Measurements from ENCODE around the gene SMIM7.
"Not testable (repeated sequence)": the region's sequence is repeated elsewhere in the genome, so short reads cannot be mapped to it uniquely, and the experiment has no call there.

SMIM7 gene

GRCh38 chr19:16659832-16660708 lies at the start of gene SMIM7:
SMIM7 (minus strand) TSS chr19:16660144; CDS start chr19:16660110, 34 bp downstream.
- peak; percentile 99 for DNase-seq

GRCh38 chr19:16703677-16704076 lies 43.7 kb upstream of the SMIM7 start:
- DNase-seq, result no peak

DNA sequence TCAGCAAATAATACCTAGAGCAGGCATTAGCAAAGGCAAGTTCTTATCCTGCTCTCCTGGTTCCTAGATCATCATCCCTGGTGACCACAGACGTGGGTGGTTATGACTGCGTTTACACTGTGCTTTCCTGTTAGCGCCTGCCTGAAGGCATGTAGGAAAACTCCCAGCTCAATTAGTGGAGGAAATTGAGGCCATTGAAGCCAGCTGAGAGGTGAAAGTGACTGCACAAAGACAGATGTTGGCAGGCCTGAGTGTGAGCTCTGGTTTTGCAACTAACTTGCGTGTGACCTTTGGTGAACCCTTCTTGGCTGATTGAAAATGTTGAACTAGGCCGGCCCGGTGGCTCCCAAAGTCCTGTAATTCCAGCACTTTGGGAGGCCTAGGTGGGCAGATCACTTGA lies 42.2 kb upstream of the SMIM7 start:
- DNase-seq, result no peak

DNA sequence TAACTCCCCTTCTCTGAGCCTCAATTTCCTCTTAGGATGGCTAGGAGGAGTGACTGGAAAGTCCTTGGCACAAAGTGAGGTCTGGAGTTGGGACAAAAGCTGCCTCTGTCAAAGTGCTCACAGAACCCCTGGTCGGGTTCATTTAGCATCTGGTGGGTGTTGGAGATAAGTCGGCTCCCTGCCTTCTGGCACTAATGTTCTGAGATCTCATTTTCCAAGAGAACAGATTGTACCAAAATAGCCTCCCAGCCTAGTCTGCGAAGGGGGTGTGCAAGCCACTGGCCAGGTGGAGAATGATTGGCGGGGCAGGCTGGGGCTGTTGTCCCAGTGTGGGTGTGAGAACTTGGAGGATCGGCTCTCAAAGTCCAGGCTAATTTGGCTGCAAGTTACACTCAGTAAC lies 39.0 kb upstream of the SMIM7 start:
- no peak for DNase-seq

DNA sequence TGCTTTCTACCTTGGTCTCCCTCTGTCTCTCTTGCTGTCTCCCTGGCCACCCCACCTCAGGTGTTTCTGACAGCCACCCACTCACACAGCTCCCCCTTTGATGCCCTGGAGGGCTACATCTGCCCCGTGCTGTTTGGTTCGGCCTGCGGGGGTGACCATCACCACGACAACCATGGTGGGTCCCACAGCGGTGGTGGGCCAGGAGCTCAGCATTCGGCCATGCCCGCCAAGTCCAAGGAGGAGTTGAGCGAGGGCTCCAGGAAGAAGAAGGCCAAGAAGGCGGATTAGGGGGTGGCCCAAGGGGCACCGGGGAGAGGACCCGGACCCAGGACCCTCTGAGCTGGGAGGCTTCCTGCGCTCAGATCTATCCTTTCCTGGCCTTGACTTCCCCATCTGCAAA lies 28.1 kb upstream of the SMIM7 start:
- DNase-seq, result no peak

DNA sequence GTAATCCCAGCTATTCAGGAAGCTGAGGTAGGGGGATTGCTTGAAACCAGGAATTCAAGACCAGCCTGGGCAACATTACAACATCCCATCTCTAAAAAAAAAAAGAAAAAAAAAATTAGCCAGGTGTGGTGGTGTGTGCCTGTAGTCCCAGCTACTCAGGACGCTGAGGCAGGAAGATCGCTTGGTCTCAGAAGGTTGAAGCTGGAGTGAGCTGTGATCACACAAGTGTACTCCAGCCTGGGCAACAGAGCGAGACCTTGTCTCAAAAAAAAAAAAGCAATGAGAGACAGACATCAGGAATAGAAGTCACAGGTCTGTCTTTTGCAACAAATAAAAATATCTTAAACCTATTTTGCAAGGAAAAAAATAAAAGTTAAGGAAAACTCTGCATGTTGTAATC lies 24.3 kb upstream of the SMIM7 start:
- DNase-seq, result no peak

DNA sequence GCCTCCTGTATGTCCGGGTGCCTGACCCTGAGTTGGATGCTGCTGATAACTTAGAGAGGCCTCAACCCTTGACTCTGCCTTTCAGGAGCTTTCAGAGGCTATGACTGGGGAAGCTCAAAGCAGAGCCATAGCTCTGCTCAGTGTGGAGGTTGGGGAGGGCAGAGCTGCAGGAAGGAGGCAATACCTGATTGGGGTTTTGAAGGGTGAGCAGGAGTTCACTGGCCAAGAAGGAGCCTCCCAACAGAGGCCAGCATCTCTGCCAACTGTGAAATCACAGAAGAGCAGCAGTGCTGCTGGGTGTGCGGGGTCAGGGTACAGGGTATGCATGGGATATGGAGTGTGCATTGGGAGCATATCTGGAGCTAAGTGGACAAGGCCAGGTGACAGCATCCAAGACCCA lies 22.6 kb upstream of the SMIM7 start:
- no peak for DNase-seq

DNA sequence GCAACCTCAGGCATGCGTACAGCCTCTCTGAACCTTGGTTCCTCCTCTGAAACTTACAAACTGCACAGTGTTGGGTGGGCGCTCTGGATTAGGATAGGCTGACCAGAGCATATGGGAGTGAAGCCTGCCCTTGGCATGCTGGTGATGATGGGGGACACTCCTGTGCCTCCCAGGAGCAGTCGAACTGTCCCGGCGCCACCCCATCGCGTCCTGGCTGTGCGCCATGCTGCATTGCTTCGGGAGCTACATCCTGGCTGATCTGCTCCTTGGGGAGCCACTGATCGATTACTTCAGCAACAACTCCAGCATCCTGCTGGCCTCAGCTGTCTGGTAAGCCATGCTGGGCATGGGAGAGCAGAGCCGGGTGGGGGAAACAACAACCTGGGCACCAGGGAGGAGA lies 19.9 kb upstream of the SMIM7 start:
- no peak for DNase-seq

DNA sequence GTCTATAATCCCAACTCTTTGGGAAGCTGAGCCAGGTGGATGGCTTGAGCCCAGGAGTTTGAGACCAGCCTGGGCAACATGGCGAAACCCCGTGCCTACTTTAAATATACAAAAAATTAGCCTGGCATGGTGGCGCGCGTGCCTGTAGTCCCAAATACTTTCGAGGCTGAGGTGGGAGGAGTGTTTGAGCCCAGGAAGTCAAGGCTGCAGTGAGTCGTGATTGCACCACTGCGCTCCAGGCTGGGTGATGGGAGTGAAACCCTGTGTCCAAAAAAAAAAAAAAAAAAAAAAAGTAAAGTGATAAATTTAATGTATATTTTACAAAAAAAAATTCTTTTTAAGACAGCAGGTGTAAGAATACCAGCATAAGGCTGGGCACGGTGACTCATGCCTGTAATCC lies 18.6 kb upstream of the SMIM7 start:
- no peak for DNase-seq

DNA sequence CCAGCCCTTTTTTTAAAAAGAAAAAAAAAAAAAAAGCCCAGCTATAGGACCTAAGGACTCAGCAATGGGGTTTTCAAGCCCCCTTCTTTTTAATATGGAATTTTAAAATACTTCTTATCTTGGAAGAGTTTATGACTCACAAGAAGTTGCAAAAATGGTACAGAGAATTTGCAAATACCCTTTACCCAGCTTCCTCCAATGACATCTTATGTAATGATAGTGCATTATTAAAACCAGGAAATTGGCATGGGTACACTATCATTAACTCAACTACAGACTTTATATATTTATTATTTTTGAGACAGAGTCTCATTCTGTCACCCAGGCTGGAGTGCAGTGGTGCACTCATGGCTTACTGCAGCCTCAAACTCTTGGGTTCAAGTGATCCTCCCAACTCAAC lies 17.1 kb upstream of the SMIM7 start:
- no peak for DNase-seq

GRCh38 chr19:16676101-16676798 lies 16.3 kb upstream of the SMIM7 start:
- DNase-seq, result no peak

- not testable (repeated sequence) for DNase-seq
Measured at GRCh38 chr19:16673839-16674238, 13.9 kb upstream of the SMIM7 start.

DNA sequence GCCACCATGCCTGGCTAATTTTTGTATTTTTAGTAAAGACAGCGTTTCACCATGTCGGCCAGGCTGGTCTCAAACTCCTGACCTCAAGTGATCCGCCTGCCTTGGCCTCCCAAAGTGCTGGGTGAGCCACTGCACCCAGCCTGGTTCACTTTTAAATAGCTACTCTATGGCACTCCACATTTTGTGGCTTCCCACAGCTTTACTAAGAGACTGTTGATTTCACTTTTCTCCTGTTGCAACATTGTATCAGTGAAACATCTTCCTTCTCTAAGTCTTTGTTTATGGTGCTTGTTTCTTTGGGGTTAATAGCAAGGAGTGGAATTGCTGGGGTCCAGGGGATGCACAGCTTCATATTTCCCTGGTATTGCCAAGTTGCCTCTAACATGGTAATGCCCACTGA lies 13.3 kb upstream of the SMIM7 start:
- no peak for DNase-seq

- DNase-seq, result no peak
Measured at GRCh38 chr19:16671652-16672274, 11.8 kb upstream of the SMIM7 start.

DNA sequence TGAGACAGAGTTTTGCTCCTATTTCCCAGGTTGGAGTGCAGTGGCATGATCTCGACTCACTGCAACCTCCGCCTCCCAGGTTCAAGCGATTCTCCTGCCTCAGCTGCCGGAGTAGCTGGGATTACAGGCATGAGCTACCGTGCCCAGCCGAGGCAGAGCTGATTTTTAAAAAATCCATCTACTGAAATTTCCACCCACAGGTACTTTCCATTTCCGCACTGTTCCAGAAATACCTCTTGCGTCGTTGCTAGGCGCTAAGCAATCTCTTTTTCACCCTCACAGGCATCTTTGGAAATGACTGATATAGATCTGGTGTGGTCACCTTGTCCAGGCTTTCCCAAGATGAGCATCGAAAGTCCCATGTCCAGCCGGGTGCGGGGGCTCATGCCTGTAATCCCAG lies 10.3 kb upstream of the SMIM7 start:
- no peak for DNase-seq

DNA sequence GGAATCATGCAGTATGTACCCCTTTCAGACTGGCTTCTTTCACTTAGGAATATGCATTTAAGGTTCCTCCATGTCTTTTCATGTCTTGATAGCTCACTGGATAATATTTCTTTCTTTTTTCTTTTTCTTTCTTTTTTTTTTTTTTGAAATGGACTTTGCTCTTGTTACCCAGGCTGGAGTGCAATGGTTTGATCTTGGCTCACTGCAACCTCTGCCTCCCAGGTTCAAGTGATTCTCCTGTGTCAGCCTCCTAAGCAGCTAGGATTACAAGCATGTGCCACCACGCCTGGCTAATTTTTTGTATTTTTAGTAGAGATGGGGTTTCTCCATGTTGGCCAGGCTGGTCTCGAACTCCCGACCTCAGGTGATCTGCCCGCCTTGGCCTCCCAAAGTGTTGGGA lies 8.8 kb upstream of the SMIM7 start:
- DNase-seq, result not testable (repeated sequence)

DNA sequence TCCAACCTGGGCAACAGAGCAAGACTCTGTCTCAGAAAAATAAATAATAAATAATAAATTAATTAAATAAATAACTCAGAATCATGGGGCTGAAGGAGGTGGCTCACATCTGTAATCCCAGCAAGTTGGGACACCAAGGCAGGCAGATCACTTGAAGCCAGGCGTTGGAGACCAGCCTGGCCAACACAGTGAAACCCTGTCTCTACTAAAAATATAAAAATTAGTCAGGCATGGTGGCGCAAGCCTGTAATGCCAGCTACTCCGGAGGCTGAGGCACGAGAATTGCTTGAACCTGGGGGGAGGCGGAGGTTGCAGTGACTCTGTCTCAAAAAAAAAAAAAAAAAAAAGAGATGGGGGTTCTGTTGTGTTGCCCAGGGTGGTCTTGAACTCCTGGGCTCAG lies 8.2 kb upstream of the SMIM7 start:
- no peak for DNase-seq

DNA sequence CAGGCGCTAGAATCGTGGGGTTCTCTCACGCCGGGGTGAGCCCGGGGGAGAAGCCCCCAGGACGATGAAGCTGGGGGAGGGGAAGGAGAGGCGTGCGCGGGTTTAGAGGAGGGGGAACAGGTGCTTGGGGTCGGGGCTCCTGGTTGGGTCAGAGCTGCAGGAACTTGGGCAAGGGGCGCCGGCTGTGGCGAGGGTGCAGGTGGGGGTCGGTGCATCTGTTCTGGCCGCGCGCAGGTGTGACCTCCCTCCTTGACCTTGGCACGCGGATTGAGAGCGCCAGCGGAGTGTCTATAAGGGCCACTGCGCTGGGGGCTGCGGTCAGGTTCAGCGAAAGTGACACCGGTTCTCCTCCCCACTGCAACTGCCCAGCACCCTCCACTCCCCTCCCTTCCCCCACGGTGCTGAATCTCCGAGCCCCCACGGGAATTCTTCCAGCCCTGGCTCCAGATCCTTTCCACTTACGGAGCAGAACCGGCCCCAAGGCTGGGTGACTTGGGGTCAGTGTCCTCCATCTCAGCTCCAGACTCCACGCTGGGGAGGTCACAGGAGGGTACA lies 1.6 kb upstream of the SMIM7 start:
- DNase-seq, result no peak

DNA sequence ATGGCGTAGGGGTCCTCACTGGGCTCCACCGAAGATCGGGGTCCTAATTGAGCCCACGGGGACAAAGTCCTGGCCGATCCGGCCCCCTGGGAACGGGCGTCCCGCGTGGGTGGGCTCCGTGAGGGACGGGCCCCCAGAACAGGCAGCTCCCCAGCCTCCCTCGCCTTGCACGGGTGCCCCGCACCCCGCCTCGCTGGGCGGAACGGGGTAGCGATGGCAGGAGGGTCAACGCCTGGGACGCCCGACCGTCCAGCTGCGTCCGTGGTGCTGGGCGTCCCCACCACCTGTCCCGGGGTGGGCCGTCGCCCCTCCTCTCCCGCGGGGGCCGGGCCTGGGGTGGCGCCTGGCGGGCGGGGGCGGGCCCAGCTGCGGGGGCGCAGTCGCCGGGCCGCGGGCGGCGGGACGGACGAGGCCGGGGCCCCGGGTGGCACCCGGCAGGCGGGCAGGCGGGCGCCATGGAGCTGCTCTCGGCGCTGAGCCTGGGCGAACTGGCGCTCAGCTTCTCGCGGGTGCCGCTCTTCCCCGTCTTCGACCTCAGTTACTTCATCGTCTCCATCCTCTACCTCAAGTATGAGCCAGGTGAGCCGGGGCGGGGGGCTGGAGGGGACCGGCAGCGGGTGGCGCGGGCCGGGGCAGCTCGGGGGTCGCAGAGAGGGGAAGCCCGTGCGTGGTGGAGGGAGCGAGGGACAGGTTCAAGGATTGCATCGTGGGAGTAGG lies 977 bp upstream of the SMIM7 start, which contains the start of gene TMEM38A:
TMEM38A (plus strand) TSS at position 377 of the 717 bp plus-strand sequence; CDS start at position 456, 79 bp downstream.
- peak; percentile 14 for DNase-seq

DNA sequence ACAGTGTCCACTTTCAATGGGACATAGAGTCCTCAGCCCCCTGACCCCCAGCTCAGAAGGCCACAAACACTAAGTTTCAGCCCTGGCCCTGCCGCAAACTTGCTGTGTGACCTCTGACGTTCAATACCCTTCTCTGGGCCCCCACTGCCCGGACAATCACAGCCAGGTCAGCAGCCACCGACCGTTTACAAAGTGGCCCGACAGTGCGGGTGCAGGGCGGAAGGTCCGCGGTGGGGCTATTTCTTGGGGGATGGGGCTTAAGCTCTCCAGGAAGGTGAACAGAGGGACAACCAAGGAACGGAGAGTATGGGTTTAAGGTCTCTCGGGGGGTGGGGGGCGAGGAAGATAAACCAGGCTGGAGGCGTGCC lies 496 bp downstream of the SMIM7 start:
- no peak for DNase-seq

DNA sequence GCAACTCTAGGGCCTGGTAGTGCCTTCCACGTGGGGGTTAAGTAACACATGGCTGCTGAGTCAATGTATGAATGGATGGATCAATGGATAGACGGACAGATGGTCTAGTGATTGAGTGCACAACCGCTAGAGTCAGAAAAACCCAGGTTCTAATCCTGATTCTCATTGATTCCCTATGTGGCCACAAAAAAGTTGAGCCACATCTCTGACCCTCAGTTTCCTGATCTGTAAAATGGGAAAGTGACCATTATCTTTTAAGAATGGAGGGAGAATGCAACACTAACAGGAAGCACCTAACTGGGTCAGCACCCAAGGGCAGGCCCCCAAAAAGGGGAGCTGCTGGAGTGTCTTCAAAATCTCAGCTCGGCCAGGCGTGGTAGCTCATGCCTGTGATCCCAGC lies 2.6 kb downstream of the SMIM7 start:
- no peak for DNase-seq

DNA sequence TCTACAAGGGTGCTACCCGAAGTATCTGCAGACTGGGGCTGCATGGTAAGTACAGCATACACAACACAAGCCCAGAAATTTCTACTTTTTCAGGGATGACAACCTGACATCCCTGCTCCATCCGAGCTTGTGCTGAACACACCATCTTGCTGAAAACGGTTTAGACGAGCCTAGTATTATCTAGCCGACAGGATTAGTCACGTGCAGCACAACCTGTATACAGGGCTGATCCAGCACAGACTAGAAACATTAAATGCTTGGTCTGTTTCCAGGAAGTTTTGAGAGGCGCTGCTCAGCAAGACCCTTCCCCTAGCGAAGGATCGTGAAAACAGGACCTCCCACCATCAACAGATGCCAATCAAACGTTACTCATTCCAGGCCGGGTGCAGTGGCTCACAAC lies 4.2 kb downstream of the SMIM7 start:
- no peak for DNase-seq

DNA sequence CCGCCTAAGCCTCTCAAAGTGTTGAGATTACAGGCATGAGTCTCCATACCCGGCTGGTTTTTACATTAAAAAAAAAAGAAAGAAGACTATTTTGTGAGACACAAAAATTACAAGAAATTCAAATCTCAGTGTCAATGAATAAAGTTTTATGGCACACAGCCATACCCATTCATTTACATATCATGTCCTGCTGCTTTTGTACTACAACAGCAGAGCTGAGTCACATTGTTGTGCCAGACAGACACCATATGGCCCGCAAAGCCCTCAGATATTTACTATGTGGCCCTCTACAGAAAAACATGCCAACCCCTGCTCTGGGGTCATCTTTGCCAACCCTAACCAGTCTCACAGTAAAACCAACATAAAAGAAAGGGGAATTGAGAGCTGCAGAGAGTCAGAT lies 5.3 kb downstream of the SMIM7 start:
- no peak for DNase-seq
